ENCODE results near the gene MED12L.
"Not testable (repeated sequence)": the region's sequence is repeated elsewhere in the genome, so short reads cannot be mapped to it uniquely, and the experiment has no call there.

The MED12L gene, protein sequence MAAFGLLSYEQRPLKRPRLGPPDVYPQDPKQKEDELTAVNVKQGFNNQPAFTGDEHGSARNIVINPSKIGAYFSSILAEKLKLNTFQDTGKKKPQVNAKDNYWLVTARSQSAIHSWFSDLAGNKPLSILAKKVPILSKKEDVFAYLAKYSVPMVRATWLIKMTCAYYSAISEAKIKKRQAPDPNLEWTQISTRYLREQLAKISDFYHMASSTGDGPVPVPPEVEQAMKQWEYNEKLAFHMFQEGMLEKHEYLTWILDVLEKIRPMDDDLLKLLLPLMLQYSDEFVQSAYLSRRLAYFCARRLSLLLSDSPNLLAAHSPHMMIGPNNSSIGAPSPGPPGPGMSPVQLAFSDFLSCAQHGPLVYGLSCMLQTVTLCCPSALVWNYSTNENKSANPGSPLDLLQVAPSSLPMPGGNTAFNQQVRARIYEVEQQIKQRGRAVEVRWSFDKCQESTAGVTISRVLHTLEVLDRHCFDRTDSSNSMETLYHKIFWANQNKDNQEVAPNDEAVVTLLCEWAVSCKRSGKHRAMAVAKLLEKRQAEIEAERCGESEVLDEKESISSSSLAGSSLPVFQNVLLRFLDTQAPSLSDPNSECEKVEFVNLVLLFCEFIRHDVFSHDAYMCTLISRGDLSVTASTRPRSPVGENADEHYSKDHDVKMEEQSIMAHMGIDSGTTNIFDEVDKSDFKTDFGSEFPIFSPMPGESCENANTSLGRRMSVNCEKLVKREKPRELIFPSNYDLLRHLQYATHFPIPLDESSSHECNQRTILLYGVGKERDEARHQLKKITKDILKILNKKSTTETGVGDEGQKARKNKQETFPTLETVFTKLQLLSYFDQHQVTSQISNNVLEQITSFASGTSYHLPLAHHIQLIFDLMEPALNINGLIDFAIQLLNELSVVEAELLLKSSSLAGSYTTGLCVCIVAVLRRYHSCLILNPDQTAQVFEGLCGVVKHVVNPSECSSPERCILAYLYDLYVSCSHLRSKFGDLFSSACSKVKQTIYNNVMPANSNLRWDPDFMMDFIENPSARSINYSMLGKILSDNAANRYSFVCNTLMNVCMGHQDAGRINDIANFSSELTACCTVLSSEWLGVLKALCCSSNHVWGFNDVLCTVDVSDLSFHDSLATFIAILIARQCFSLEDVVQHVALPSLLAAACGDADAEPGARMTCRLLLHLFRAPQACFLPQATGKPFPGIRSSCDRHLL (N-terminal part only)

DNA sequence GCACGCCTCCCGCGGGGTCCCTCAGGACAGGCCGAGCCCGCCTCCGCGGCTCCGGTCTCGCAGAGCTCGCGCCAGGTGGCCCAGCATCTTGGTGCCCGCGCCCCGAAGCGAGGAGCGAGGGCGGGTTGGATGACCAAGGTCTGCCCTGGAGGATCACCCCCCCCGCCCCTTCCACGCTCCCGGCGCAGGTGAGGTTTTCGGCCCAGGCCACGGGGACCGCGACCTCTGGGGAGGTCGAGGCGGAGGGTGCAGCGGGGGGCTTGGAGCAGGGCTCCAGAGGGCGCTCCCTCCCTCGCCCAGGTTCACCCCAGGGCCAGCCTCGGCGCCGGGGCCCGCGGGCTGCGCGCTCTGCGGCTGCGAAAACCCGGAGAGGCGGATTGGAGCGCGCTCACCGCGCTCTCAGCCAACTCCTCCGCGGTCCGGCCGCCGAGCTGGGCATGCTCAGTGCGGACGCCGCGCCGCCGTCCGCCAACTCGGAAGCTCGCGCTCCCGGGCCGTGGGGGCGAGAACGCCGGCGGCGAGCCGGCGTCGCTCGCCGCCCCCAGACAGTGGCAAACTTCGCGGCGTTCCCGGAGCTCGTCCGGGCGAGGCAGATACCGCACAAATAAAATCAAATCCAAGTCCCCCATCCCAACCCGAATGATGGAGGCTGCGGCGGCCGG lies at the start of gene MED12L:
TSS of gene MED12L (plus strand) at position 438 of the 662 bp plus-strand sequence. CDS start 1,263 bp downstream, outside the sequence.
- DNase-seq (ENCODE audit: low spot score): peak; percentile 34

DNA sequence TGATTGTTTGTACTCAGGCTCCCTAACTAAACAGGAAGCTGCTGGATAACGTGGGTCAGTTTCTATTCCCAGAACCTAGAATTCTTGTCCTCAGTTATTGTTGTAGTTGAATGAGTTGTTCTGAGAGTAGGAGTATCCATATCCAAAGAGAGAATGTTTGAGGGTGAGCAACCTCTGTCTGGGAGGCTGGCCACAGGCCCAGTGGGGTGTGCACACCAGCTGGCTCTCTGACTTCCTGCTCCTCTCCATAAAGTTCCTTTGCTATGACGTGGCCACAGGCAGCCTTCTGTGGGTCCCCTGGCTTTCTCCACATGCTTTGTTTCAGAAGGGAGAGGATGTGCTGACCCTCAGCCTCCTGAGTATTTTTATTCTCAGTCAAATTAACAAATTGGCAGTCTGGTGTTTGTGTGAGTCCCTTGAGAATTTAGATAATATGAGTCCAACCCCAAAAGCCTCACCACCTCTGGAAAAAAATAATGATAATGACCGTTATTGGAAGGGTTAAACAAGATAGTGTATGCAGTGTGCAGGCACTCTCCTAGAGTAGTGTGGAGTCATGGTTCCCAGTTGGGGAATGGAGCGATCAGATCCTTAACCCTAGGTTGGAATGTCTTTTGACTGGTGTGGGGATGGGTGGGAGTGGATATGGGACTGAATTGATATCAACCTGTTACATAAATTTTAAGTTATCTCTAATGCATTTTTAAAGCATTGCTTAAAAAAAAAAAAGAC lies 47.6 kb upstream of the MED12L start:
- no peak for DNase-seq (ENCODE audit: low spot score)

DNA sequence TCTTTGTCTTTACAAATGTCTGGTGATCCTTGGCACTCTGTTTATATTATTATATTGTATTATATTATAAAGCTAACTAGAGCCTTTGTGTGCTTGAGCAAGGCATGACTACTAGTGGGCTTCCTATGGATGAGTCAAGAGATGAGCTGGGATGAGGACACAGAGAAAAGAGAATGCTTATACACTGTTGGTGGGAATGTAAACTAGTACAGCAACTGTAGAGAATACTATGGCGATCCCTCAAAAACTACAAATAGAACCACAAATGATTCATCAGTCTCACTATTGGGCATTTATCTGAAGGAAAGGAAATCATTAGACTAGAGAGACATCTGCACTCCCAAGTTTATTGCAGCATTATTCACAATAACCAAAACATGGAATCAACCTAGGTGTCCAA lies 40.8 kb upstream of the MED12L start:
- DNase-seq (ENCODE audit: low spot score): no peak

DNA sequence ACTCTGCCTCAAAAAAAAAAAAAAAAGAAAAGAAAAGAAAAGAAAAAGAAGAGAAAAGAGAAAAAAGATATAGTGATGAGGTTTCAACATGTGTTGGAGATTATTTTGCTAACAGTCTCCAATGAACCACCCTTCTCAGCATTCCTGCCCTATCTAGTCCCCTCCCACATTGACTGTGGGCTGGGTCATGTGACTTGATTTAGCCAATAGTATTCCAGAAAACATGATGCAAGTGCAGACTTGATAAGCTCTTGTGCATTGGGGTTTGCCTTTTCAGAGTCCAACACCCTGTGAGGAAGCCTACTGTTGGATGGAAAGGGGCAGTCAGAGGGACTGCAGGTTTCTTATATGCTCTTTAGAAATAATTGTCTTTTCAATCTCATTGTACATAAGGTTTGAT lies 37.8 kb upstream of the MED12L start:
- DNase-seq (ENCODE audit: low spot score): no peak

DNA sequence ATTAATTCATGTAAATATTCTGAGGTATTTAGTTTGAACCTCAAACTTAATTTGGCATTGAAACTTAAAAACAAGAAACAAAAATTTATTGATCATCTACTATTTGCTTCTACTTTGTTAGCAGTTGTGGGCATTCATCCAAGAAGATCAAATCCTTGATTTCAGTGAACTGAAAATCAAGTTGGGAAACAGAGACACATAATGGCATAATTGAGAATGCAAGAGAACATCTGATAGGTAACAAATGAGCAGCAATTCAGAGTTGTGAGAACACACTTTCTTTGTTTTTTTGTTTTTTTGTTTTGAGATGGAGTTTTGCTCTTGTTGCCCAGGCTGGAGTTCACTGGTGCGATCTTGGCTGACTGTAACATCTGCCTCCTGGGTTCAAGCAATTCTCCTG lies 33.9 kb upstream of the MED12L start:
- DNase-seq (ENCODE audit: low spot score): no peak

DNA sequence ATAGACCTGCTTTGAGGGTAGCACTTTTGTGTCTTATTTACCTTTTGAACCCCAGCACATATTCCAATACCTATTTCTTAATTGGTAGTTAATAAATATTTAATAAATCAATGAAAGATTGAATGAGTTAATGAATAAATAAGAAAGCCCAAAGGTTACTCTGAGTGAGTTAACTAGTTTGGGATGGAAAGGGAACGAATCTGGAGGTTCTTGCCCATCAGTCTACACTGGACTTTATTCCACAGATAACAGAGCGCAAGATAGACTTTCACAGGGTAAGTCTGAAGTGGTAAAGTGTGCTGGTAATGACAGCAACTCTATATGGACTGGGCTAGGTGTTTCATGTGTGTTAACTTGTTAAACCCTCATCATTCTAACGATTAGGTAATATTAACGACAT lies 33.1 kb upstream of the MED12L start:
- DNase-seq (ENCODE audit: low spot score): no peak

DNA sequence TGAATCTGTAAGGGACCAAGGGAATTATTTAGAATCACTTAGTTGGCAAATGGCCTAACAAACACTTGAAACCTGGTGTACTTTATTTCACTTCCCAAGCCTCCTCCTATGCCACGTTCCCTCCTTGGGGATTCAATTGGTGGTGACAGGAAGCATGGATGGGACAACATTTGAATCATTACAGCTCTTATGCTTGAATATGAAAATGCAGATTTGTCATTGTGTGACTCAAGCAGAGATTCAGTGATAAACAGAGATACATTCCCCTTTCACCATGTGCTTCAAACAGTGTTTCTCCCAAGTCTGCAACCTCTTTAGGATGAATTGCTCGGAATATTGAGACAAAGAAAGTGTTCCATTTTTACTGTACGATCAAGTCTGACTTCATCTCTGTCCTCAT lies 32.7 kb upstream of the MED12L start:
- no peak for DNase-seq (ENCODE audit: low spot score)

DNA sequence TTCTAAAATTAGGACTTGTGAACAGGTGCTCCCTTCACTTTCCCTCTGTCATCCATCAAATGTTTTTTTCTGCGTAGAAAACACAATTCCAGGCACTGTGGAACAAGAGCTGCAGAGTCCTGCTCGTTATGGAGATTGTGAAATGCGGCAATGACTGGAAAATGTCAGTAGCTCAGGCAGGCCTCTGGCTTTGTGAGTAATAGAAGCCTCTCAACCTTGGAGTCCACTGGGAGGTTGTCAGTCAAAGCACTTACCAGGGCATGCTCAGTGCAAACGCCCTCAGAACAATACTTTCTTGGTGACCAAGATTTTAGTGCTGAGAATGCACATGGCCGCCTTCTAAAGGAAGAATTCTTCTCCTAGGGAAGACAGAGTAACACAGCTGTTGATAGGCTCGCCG lies 26.7 kb upstream of the MED12L start:
- DNase-seq (ENCODE audit: low spot score): no peak

DNA sequence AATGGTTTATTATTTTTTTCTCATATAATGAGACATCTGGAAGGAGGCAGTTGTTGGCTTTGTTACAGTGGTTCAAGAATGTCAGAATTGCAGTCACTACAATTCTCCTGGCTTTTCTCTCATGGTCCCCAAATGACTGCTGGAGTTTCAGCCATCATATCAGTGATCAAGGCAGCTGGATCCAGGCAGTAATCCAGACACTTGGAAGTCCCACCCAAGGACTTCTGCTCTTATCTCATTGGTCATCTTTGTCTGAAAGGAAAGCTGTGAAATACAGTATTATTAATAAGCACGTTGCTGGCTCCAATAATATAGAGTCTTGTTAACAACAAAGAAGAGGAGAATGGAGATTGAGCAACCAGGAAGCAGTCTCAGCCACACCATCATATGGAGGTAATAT lies 22.9 kb upstream of the MED12L start:
- DNase-seq (ENCODE audit: low spot score): no peak

DNA sequence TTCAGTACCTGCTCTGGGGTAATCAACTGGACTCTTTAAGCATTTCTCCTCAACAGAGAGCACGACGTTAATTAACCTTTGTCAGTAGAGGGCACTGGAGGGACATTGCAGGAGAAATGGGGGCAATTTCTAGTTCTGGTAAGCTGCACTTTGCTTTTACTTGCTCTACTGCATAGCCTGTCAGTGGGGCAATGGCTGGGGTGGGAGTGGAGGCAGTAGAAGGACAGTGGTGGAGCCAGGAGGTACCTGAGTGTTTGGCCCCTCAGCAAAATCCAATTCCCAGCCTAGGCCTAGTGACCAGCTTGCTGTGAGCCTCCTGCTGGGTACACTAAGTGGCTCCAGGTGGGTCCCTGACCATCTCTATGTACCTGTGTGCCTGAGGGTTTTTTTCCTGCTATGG lies 18.3 kb upstream of the MED12L start:
- no peak for DNase-seq (ENCODE audit: low spot score)

DNA sequence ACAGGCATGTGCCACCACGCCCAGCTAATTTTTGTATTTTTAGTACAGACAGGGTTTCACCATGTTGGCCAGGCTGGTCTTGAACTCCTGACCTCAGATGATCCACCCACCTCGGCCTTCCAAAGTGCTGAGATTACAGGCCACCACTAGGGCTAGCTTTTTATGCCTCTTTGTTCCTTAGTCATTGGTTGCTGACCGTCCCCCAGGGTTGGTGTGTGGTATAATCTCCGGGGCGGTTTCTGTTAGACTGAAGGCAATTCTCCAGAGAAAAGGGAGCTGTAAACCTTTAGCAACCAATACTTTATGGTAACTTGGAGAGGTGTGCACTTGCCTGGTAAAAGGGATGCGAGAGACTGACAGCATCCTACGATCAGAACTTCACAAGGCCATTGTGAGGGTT lies 12.6 kb upstream of the MED12L start:
- not testable (repeated sequence) for DNase-seq (ENCODE audit: low spot score)

DNA sequence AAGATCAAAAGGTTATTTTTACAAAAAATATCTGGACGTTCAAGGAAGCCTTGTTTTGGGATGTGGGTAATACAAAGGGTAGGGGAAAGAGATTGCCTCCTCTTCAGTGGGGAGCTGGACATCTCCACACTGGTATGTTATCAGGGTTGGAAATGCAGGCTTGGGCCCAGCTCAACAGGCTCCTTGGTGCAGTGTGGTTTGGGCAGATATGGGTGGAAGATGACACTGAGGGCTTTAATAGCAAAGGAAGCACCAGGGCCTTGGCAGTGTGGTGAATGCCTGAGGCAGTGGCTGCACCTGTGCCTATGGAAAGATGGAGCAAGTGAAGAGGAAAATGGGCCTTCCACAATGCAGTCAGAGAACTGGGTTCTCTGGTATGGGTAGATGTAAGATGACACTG lies 11.2 kb upstream of the MED12L start:
- DNase-seq (ENCODE audit: low spot score): no peak

DNA sequence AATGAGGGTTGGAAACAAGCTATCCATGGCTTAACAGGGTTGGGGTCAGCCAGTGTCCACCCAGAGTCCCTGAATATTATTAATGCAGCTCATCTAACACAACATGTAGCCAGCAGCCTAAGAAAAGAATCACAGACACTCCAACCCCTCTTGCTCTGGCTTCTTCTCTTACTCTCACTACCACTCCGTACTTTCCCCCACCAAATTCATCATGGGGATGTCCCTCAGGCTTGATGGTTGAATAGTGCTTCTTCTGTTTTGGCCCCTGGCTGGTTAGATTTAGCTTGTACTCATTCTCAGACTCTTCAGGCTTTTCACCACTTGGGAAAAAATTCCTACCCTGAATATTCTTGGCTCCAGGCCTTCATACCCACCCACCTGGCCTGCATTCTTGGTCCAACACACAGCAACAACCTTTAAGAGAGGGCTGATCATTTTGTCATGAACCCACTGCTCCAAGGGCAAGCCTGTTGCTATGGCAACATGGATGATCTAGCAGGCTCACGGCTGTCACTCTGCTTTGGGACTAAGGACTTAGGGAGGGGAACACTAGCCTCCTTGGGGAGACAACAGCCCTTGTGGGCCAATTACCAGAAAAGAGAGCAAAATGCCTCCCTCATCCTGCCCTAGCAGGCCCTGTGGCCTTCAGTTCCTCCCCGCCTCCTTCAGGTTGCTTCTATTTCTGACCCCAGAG lies 9.4 kb upstream of the MED12L start:
- no peak for DNase-seq (ENCODE audit: low spot score)

DNA sequence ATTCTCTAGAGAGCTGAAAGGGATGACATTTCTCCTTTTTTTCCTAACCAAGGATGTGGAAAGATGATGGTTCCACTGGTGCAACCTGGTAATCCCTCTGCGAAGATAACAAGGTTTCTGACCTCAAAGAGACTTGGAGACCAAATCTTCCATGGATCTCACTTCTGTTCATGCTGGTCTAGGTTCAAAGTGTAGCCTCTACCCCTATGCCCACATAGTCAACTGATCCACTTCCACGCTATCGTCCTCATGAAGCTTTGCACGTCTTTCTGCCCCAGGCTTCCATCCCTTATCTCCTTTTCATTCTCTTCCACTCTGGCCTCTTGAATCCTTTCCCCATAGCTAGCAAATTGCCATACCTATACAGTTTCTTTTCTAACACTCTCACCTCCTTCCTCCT lies 8.8 kb upstream of the MED12L start:
- no peak for DNase-seq (ENCODE audit: low spot score)

DNA sequence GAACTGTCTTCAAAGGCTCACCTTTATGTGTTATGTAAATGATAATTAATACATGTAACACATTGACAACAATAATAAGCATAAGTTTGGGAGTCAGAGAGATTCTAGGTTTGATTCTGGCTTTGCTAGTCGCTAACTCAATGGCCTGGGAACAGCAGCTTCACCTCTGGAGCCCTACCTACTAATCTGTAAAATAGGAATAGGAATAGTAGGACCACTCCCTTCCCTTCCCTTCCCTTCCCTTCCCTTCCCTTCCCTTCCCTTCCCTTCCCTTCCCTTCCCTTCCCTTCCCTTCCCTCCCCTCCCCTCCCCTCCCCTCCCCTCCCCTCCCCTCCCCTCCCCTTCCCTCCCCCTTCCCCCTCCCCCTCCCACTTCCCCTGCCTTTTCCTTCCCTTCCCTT lies 4.4 kb upstream of the MED12L start:
- not testable (repeated sequence) for DNase-seq (ENCODE audit: low spot score)

DNA sequence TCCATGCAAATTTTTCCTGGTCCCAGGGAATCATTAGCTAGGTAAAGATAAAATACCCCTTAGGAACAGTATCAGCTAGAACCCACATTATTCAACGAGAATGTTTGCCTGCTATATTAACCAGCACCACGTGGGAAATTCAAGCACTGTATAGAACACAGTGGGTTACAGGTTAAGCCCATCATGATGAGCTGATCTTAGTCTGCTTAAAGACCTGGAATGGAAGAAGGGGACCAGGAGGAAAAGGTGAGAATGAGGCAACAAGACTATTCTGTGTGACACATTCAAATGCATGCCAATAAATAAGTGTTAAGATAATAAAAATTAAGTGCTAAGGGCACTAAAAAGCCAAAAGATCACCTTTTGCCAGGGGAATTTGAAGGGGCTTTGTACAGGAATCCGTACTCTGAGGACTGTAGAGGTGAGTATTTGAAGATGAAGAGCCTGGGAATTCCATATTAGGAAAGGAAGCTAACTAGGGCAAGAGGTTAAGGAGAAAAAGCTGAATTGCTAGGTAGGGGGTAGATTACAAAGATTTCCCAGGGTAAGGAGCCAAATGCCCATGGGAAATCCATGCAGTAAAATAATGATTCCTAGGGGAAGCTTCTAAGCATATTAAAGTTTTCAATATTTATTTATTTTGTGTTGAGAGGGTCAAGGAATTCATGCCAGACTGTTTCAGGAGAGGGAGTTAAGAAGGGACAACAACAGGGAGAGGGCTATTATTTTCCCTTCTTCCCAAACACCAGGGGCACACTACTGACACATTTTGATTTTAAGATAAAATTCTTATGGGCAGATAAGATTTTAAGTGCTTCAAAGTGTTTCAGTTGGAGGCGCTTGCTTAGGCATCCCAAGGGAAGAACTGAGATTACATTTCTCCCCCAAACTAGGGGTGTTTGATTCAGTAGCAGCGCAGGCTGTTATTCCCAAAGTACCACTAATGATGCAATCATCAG lies 2.3 kb upstream of the MED12L start:
- DNase-seq (ENCODE audit: low spot score): no peak

DNA sequence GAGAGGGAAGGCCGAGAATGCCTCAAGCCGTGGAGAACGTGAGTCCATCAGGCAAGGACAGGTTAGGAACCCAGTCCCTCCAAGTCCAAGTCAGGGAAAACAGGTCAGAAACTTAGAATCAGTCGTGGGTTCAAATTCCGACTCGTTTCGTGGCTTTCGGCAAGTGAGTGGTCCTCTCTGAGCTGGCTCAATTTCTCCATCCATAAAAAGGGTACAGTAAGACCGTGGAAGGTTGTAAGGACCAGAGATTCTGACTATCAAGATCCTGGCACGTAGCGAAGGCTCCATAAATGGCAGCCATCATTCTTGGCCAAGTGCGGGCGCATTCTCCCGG lies 604 bp upstream of the MED12L start:
- no peak for DNase-seq (ENCODE audit: low spot score)

DNA sequence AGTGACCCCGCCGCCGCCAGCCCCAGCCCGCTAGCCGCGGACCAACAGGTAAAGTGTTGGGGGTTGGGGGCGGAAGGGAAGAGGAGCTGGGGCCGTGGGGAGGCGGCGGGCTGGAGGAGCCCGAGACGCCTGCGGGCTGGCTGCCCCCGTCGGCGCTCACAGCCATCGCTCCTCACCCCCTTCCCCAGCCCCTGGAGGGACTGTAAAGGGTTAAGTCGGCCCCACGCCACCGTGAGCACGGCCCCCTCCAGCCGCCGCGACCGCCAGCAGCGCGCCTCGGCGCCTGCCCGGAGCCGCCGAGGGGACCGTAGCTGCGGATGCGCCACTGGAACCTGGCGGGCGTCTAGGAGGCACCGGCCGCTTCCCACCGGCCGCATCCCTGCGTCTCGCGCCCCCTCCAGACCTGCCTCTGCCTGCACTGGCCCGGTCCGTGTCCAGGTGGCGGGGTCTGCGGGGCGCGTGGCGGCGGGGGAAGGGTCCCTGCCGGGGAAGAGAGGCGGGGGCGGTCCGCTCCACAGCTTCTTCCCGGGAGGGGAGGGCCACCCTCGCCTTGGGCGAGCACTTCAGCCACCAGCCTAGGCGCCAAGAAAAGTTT lies 522 bp downstream of the MED12L start:
- no peak for DNase-seq (ENCODE audit: low spot score)
